Mucosa of rectum (tissue), 2 donors: ENCODE measurements around the gene CALML4.
"Not testable (repeated sequence)": the region's sequence is repeated elsewhere in the genome, so short reads cannot be mapped to it uniquely, and the experiment has no call there.

Source experiments
- H3K27ac ChIP-seq, 2 donors: one replicate each; pipeline ENCODE4 v1.7.0; 2013; ENCODE audit warnings: inconsistent platforms in 2 of 2, low read depth in 2 of 2, low read length in 2 of 2
- H3K27me3 ChIP-seq, 2 donors: one replicate each; pipeline ENCODE4 v1.7.0; 2013; ENCODE audit warnings: low read length in 2 of 2; ENCODE audit not compliant: control insufficient read depth in 2 of 2, insufficient read depth in 2 of 2
- H3K36me3 ChIP-seq, 2 donors: one replicate each; pipeline ENCODE4 v1.7.0; 2013; ENCODE audit warnings: low read length in 2 of 2; ENCODE audit not compliant: control insufficient read depth in 2 of 2, insufficient read depth in 2 of 2
- H3K4me1 ChIP-seq, 2 donors: one replicate each; pipeline ENCODE4 v1.7.0; 2013; ENCODE audit warnings: low read length in 2 of 2, mild to moderate bottlenecking in 1 of 2; ENCODE audit not compliant: control insufficient read depth in 2 of 2, insufficient read depth in 2 of 2
- H3K4me3 ChIP-seq, 2 donors: one replicate each; pipeline ENCODE4 v1.7.0; 2013; ENCODE audit warnings: low read length in 2 of 2
- H3K9ac ChIP-seq, 2 donors: one replicate each; pipeline ENCODE4 v1.7.0; 2013; ENCODE audit warnings: low read length in 2 of 2, low read depth in 1 of 2, mild to moderate bottlenecking in 1 of 2
- H3K9me3 ChIP-seq, 2 donors: one replicate each; pipeline ENCODE4 v1.7.0; 2013; ENCODE audit warnings: low read length in 2 of 2; ENCODE audit not compliant: control insufficient read depth in 2 of 2
- donor health status: healthy.
- donor health status: Normal muscosa, but diverticular disease.

Gene CALML4

GRCh38 chr15:68214838-68215254, 9.7 kb upstream of the CALML4 start:
- Histone ChIP-seq H3K9ac (no peak overlapping the region), H3K4me1 (peaks cover 0 to 4% of the 10 kb centered on the region in 2 donors), H3K27me3 (no peaks in the 10 kb centered on the region), H3K9me3 (no peaks in the 10 kb centered on the region), H3K27ac (no peak overlapping the region), H3K4me3 (no peak overlapping the region), H3K36me3 (peaks cover 7 to 8% of the 10 kb centered on the region in 2 donors)

GRCh38 chr15:68213991-68214837, 9.1 kb upstream of the CALML4 start:
- H3K36me3 ChIP-seq: peaks cover 7 to 8% of the 10 kb centered on the region in 2 donors
- no peaks in the 10 kb centered on the region for H3K27me3 ChIP-seq
- H3K9me3 ChIP-seq: no peaks in the 10 kb centered on the region
- no peak overlapping the region for H3K4me3 ChIP-seq
- no peak overlapping the region for H3K27ac ChIP-seq
- H3K4me1 ChIP-seq: peaks cover 0 to 4% of the 10 kb centered on the region in 2 donors
- H3K9ac ChIP-seq: no peak overlapping the region

- not testable (repeated sequence) for H3K9me3 ChIP-seq, H3K36me3 ChIP-seq, H3K27ac ChIP-seq, H3K9ac ChIP-seq, H3K27me3 ChIP-seq, H3K4me3 ChIP-seq, H3K4me1 ChIP-seq
These were observed 8.3 kb upstream of the CALML4 start for GRCh38 chr15:68213491-68213845.

GRCh38 chr15:68211656-68212320, 6.7 kb upstream of the CALML4 start:
- peaks cover 0 to 4% of the 10 kb centered on the region in 2 donors for H3K4me1 ChIP-seq
- no peaks in the 10 kb centered on the region for H3K27me3 ChIP-seq
- no peak overlapping the region for H3K27ac ChIP-seq
- H3K9me3 ChIP-seq: no peaks in the 10 kb centered on the region
- no peak overlapping the region for H3K4me3 ChIP-seq
- no peak overlapping the region for H3K9ac ChIP-seq
- peaks cover 0 to 8% of the 10 kb centered on the region in 2 donors for H3K36me3 ChIP-seq

GRCh38 chr15:68210821-68211655, 5.9 kb upstream of the CALML4 start:
- H3K9ac ChIP-seq: no peak overlapping the region
- H3K27me3 ChIP-seq: no peaks in the 10 kb centered on the region
- H3K27ac ChIP-seq: no peak overlapping the region
- no peak overlapping the region for H3K4me3 ChIP-seq
- H3K4me1 ChIP-seq: peaks cover 7 to 12% of the 10 kb centered on the region in 2 donors
- H3K36me3 ChIP-seq: peaks cover 0 to 8% of the 10 kb centered on the region in 2 donors
- H3K9me3 ChIP-seq: no peaks in the 10 kb centered on the region

GRCh38 chr15:68210409-68210756, 5.3 kb upstream of the CALML4 start:
- Histone ChIP-seq H3K4me1 (peaks cover 12 to 17% of the 10 kb centered on the region in 2 donors), H3K9me3 (no peaks in the 10 kb centered on the region), H3K4me3 (no peak overlapping the region), H3K27me3 (no peaks in the 10 kb centered on the region), H3K36me3 (peaks cover 0 to 8% of the 10 kb centered on the region in 2 donors), H3K9ac (no peak overlapping the region), H3K27ac (no peak overlapping the region)

- H3K36me3 ChIP-seq: peaks cover 0 to 8% of the 10 kb centered on the region in 2 donors
- H3K27ac ChIP-seq: peak overlapping the region in 1 of 2 donors; percentile 15
- no peaks in the 10 kb centered on the region for H3K27me3 ChIP-seq
- peaks cover 12 to 19% of the 10 kb centered on the region in 2 donors for H3K4me1 ChIP-seq
- no peak overlapping the region for H3K4me3 ChIP-seq
- no peak overlapping the region for H3K9ac ChIP-seq
- H3K9me3 ChIP-seq: no peaks in the 10 kb centered on the region
These were observed 4.7 kb upstream of the CALML4 start for GRCh38 chr15:68209735-68210408.

- Histone ChIP-seq H3K4me1 (peaks cover 12 to 19% of the 10 kb centered on the region in 2 donors), H3K27ac (peak overlapping the region in 1 of 2 donors; percentile 15), H3K36me3 (peaks cover 0 to 8% of the 10 kb centered on the region in 2 donors), H3K4me3 (no peak overlapping the region), H3K27me3 (no peaks in the 10 kb centered on the region), H3K9ac (peak overlapping the region in 1 of 2 donors; percentile 32), H3K9me3 (no peaks in the 10 kb centered on the region)
These were observed 4.1 kb upstream of the CALML4 start for GRCh38 chr15:68209272-68209671.

GRCh38 chr15:68208636-68209240, 3.6 kb upstream of the CALML4 start:
- Histone ChIP-seq H3K9me3 (no peaks in the 10 kb centered on the region), H3K27ac (no peak overlapping the region), H3K4me3 (peak overlapping the region in 1 of 2 donors; percentile 13), H3K4me1 (peaks cover 12 to 19% of the 10 kb centered on the region in 2 donors), H3K9ac (peak overlapping the region in 1 of 2 donors; percentile 32), H3K27me3 (no peaks in the 10 kb centered on the region), H3K36me3 (peaks cover 0 to 6% of the 10 kb centered on the region in 2 donors)
